ENCODE results near the gene PDZD2. TPM values are rescaled to one million over a fixed set of nuclear protein-coding genes. Genes with fewer than 3 reads are reported as not detected.
"Not testable (repeated sequence)": the region's sequence is repeated elsewhere in the genome, so short reads cannot be mapped to it uniquely, and the experiment has no call there.

The PDZD2 gene
- polyA plus RNA-seq, 3 donors = 2.5 to 38.9 (median 12.0) TPM

GRCh38 chr5:31753700-31754357 is 114.9 kb downstream of the PDZD2 start:
- WGBS, 3 donors = 47 to 87% (median 81%) methylated on average over 9 of the region's 9 CpGs
- H3K27ac ChIP-seq (ENCODE audit: low read depth, low read length) = no peak overlapping the region

- WGBS, 3 donors = 65 to 88% (median 71%) methylated on average over 4 of the region's 4 CpGs
- H3K27ac ChIP-seq (ENCODE audit: low read depth, low read length) = no peak overlapping the region
These were observed 115.4 kb downstream of the PDZD2 start for GRCh38 chr5:31754358-31754704.

- 71 to 95% (median 90%) methylated on average over 20 of the region's 20 CpGs for WGBS, 3 donors
- no peak overlapping the region for H3K27ac ChIP-seq (ENCODE audit: low read depth, low read length)
These were observed 116.1 kb downstream of the PDZD2 start for GRCh38 chr5:31754741-31755675.

- WGBS, 3 donors = 73 to 89% (median 89%) methylated on average over 10 of the region's 10 CpGs
- no peak overlapping the region for H3K27ac ChIP-seq (ENCODE audit: low read depth, low read length)
These were observed 116.8 kb downstream of the PDZD2 start for GRCh38 chr5:31755676-31756230.

- WGBS, 3 donors = 90 to 94% (median 94%) methylated on average over 8 of the region's 8 CpGs
- no peak overlapping the region for H3K27ac ChIP-seq (ENCODE audit: low read depth, low read length)
These were observed 118.9 kb downstream of the PDZD2 start for GRCh38 chr5:31757806-31758205.

GRCh38 chr5:31758803-31759425 is 120.0 kb downstream of the PDZD2 start:
- no peak overlapping the region for H3K27ac ChIP-seq (ENCODE audit: low read depth, low read length)
- WGBS, 3 donors = 51 to 80% (median 73%) methylated on average over 11 of the region's 11 CpGs

GRCh38 chr5:31759925-31760324 is 121.0 kb downstream of the PDZD2 start:
- H3K27ac ChIP-seq (ENCODE audit: low read depth, low read length) = no peak overlapping the region
- 45 to 79% (median 78%) methylated on average over 2 of the region's 2 CpGs for whole genome bisulfite sequencing, 3 donors

GRCh38 chr5:31761877-31762276 is 122.9 kb downstream of the PDZD2 start:
- WGBS, 3 donors = 67 to 87% (median 70%) methylated on average over 5 of the region's 5 CpGs
- no peak overlapping the region for H3K27ac ChIP-seq (ENCODE audit: low read depth, low read length)

GRCh38 chr5:31763424-31763823 is 124.5 kb downstream of the PDZD2 start:
- 81 to 84% (median 83%) methylated on average over 6 of the region's 6 CpGs for WGBS, 3 donors
- no peak overlapping the region for H3K27ac ChIP-seq (ENCODE audit: low read depth, low read length)

GRCh38 chr5:31764687-31765086 is 125.8 kb downstream of the PDZD2 start:
- H3K27ac ChIP-seq (ENCODE audit: low read depth, low read length) = not testable (repeated sequence)
- 80 to 88% (median 85%) methylated on average over 14 of the region's 14 CpGs for WGBS, 3 donors

GRCh38 chr5:31767335-31768031 is 128.6 kb downstream of the PDZD2 start:
- whole genome bisulfite sequencing, 3 donors = 69 to 86% (median 82%) methylated on average over 4 of the region's 4 CpGs
- H3K27ac ChIP-seq (ENCODE audit: low read depth, low read length) = no peak overlapping the region

GRCh38 chr5:31768046-31768445 is 129.1 kb downstream of the PDZD2 start:
- H3K27ac ChIP-seq (ENCODE audit: low read depth, low read length) = no peak overlapping the region
- 60 to 73% (median 70%) methylated on average over 6 of the region's 6 CpGs for WGBS, 3 donors

GRCh38 chr5:31768784-31769183 is 129.9 kb downstream of the PDZD2 start:
- H3K27ac ChIP-seq (ENCODE audit: low read depth, low read length) = no peak overlapping the region
- WGBS, 3 donors = 75 to 90% (median 86%) methylated on average over 9 of the region's 9 CpGs

GRCh38 chr5:31769530-31769929 is 130.6 kb downstream of the PDZD2 start:
- no peak overlapping the region for H3K27ac ChIP-seq (ENCODE audit: low read depth, low read length)
- WGBS, 3 donors = 61 to 71% (median 68%) methylated on average over 3 of the region's 3 CpGs

- no peak overlapping the region for H3K27ac ChIP-seq (ENCODE audit: low read depth, low read length)
- WGBS, 3 donors = 49 to 54% (median 51%) methylated on average over 7 of the region's 7 CpGs
These were observed 131.3 kb downstream of the PDZD2 start for GRCh38 chr5:31770132-31770720.

- H3K27ac ChIP-seq (ENCODE audit: low read depth, low read length) = no peak overlapping the region
- 54 to 83% (median 70%) methylated on average over 1 of the region's 1 CpG for WGBS, 3 donors
These were observed 132.1 kb downstream of the PDZD2 start for GRCh38 chr5:31770998-31771397.

GRCh38 chr5:31771500-31771899 is 132.6 kb downstream of the PDZD2 start:
- 68 to 82% (median 68%) methylated on average over 2 of the region's 2 CpGs for WGBS, 3 donors
- no peak overlapping the region for H3K27ac ChIP-seq (ENCODE audit: low read depth, low read length)

- 91 to 98% (median 92%) methylated on average over 6 of the region's 6 CpGs for WGBS, 3 donors
- H3K27ac ChIP-seq (ENCODE audit: low read depth, low read length) = not testable (repeated sequence)
These were observed 137.4 kb downstream of the PDZD2 start for GRCh38 chr5:31776294-31776693.
